CD14-positive monocyte (primary cell): Measurements from ENCODE around the gene MRPL49. TPM values are rescaled to one million over a fixed set of nuclear protein-coding genes. Genes with fewer than 3 reads are reported as not detected.

Source experiments
- DNase-seq, 3 donors: peaks; one replicate each; pipeline ENCODE4 v3.0.0-alpha.2; 2011 to 2022
- H2AFZ ChIP-seq: 2 replicates; pipeline ENCODE4 v1.6.0; 2012; ENCODE audit warnings: mild to moderate bottlenecking, low read depth, low read length, inconsistent platforms; ENCODE audit not compliant: insufficient read depth, poor library complexity, severe bottlenecking
- H3K27ac ChIP-seq, 2 donors: 1 replicate in 1 of 2; 2 replicates in 1 of 2; pipeline ENCODE4 v1.5.1; 2012 to 2013; ENCODE audit warnings: low read length in 2 of 2, control low read depth in 1 of 2, inconsistent platforms in 1 of 2, low read depth in 1 of 2, mild to moderate bottlenecking in 1 of 2
- H3K27me3 ChIP-seq, 2 donors: one replicate each; pipeline versions ENCODE4 v1.6.0 to v1.6.1; 2011 to 2013; ENCODE audit warnings: low read length in 2 of 2; ENCODE audit not compliant: control insufficient read depth in 2 of 2, insufficient read depth in 2 of 2
- H3K36me3 ChIP-seq, 2 donors: replicated peaks in 1 of 2; 1 replicate in 1 of 2; 2 replicates in 1 of 2; pipeline versions ENCODE4 v1.5.1 to v1.6.1; 2012 to 2013; ENCODE audit warnings: low read length in 2 of 2, control low read depth in 1 of 2, inconsistent platforms in 1 of 2, mild to moderate bottlenecking in 1 of 2; ENCODE audit not compliant: insufficient read depth in 2 of 2, control insufficient read depth in 1 of 2
- H3K4me1 ChIP-seq, 2 donors: 1 replicate in 1 of 2; 2 replicates in 1 of 2; pipeline versions ENCODE4 v1.5.1 to v1.6.1; 2012 to 2013; ENCODE audit warnings: low read length in 2 of 2, control low read depth in 1 of 2, inconsistent platforms in 1 of 2, mild to moderate bottlenecking in 1 of 2, moderate library complexity in 1 of 2; ENCODE audit not compliant: insufficient read depth in 2 of 2, control insufficient read depth in 1 of 2
- H3K4me2 ChIP-seq: replicated peaks from 2 replicates; pipeline ENCODE3; 2012; ENCODE audit warnings: low read length, moderate library complexity, mild to moderate bottlenecking; ENCODE audit not compliant: poor library complexity, severe bottlenecking; ENCODE audit errors: extremely low read depth
- H3K4me3 ChIP-seq, 3 experiments: fragments of 200-600 bp in 1 of 3; sonication (generic) in 1 of 3; replicated peaks in 1 of 3; 1 replicate in 2 of 3; 2 replicates in 1 of 3; pipeline ENCODE4 v1.5.1; 2011 to 2013; ENCODE audit warnings: low read length in 3 of 3, mild to moderate bottlenecking in 3 of 3, control low read depth in 2 of 3, low read depth in 2 of 3, inconsistent platforms in 1 of 3, moderate library complexity in 1 of 3
- H3K79me2 ChIP-seq: 2 replicates; pipeline ENCODE4 v1.6.0; 2012; ENCODE audit warnings: mild to moderate bottlenecking, control low read depth, inconsistent platforms, low read length, moderate library complexity; ENCODE audit not compliant: insufficient read depth
- H3K9ac ChIP-seq: 2 replicates; pipeline ENCODE4 v1.6.0; 2017; ENCODE audit warnings: low read length, mild to moderate bottlenecking; ENCODE audit not compliant: insufficient read depth, poor library complexity, severe bottlenecking
- H3K9me3 ChIP-seq, 2 donors: replicated peaks in 1 of 2; 1 replicate in 1 of 2; 2 replicates in 1 of 2; pipeline versions ENCODE4 v1.5.1 to v1.6.1; 2012 to 2013; ENCODE audit warnings: low read length in 2 of 2, control low read depth in 1 of 2; ENCODE audit not compliant: control insufficient read depth in 1 of 2, insufficient read depth in 1 of 2
- H4K20me1 ChIP-seq: 2 replicates; pipeline ENCODE4 v1.6.0; 2012; ENCODE audit warnings: mild to moderate bottlenecking, low read length, control low read depth, moderate library complexity; ENCODE audit not compliant: insufficient read depth
- H3K27ac Mint-ChIP-seq, 7 donors: one replicate each; pipeline ENCODE4 v1.8.0; 2020; ENCODE audit warnings: mild to moderate bottlenecking in 7 of 7, mixed read lengths in 7 of 7, moderate library complexity in 6 of 7, inconsistent platforms in 2 of 7
- H3K27me3 Mint-ChIP-seq, 3 donors: one replicate each; pipeline ENCODE4 v1.8.0; 2021 to 2022; ENCODE audit warnings: low read depth in 3 of 3, mild to moderate bottlenecking in 3 of 3, mixed read lengths in 3 of 3, moderate library complexity in 3 of 3, inconsistent platforms in 1 of 3
- H3K36me3 Mint-ChIP-seq, 2 donors: one replicate each; pipeline ENCODE4 v1.8.0; 2020; ENCODE audit warnings: mixed read lengths in 2 of 2, inconsistent platforms in 1 of 2, mild to moderate bottlenecking in 1 of 2
- H3K4me1 Mint-ChIP-seq: one replicate; pipeline ENCODE4 v1.8.0; 2020; ENCODE audit warnings: mild to moderate bottlenecking, mixed read lengths
- H3K4me3 Mint-ChIP-seq, 2 donors: one replicate each; pipeline ENCODE4 v1.8.0; 2020; ENCODE audit warnings: mild to moderate bottlenecking in 2 of 2, mixed read lengths in 2 of 2, moderate library complexity in 1 of 2
- H3K9me3 Mint-ChIP-seq, 7 donors: one replicate each; pipeline ENCODE4 v1.8.0; 2020 to 2022; ENCODE audit warnings: mixed read lengths in 7 of 7, mild to moderate bottlenecking in 6 of 7, moderate library complexity in 6 of 7, inconsistent platforms in 2 of 7
- WGBS: methylation state at CpG from one replicate; pipeline ENCODE4 v1.1.5; 2013; ENCODE audit warnings: missing lambda C conversion rate; ENCODE audit not compliant: insufficient coverage; 5-methylcytosine and 5-hydroxymethylcytosine counted together
- intact Hi-C, 2 donors: fragments of 100-400 bp; cut with micrococcal nuclease; formaldehyde crosslinking; loops; one replicate each; pipeline versions ENCODE4 v1.15.0 to v1.15.1; 2023
- polyA plus RNA-seq, 3 donors: library from polyadenylated mRNA; depleted of rRNA in 1 of 3; unstranded in 2 of 3; stranded (reverse) in 1 of 3; fragments of 300-500 nt in 2 of 3; fragments of >200 nt in 1 of 3; fragmentation: Illumina TruSeq in 2 of 3; gene quantifications; 1 replicate in 2 of 3; 2 replicates in 1 of 3; pipeline ENCODE4 v1.2.3, GENCODE V29; 2012 to 2021
- TF ChIP-seq, protein P1 (sequence below): fragments of 200-600 bp; IDR thresholded peaks from one replicate; pipeline ENCODE4 v1.8.0; 2022; ENCODE audit warnings: antibody characterized with exemption, mild to moderate bottlenecking

Gene MRPL49
- polyA plus RNA-seq, 3 donors, result 19.8 to 33.9 (median 32.7) TPM

DNA sequence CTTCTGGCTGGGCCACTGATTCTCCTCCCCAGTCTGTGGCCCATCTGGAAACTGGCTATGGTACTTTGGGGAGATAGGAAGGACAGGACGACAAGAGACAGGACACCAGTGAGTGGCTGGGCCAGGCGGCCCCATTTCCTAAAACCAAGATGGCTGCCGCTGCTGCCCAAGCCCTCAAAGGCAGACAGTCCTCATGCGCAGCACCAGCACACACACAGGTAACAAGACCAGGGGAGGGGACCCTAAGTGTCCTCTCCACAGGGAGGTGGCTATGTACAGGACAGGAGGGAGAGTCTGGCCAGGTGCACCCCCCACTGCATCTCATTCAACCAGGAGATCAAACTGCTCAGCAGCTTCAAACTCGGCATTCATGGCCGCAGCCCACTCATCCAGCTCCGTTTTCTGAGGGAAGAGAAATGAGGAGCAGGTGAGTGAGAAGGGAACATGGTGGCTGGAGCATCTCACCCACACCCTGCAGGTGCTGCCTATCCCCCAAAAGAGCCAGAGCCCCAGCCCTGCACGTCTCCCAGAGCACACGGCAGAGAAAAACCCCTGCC lies 43.3 kb upstream of the MRPL49 start:
- peaks cover 63% of the 10 kb centered on the region for H3K79me2 ChIP-seq
- H3K4me1 ChIP-seq, result peaks cover 22 to 29% of the 10 kb centered on the region in 2 donors
- peaks cover 5 to 18% of the 10 kb centered on the region in 2 donors for H3K36me3 ChIP-seq
- peak overlapping the region in 1 of 2 donors; percentile 45 for H3K27ac ChIP-seq
- Mint-ChIP-seq H3K4me3 (no peak overlapping the region), H3K36me3 (peaks cover 7 to 38% of the 10 kb centered on the region in 2 donors), H3K27me3 (no peaks in the 10 kb centered on the region), H3K27ac (peak overlapping the region in 5 of 7 donors; percentile 49 to 71 (median 65)), H3K9me3 (peaks cover 0 to 2% (median 0%) of the 10 kb centered on the region in 7 donors), H3K4me1 (peaks cover 35% of the 10 kb centered on the region)
- no peaks in the 10 kb centered on the region for H3K9me3 ChIP-seq
- no peak overlapping the region for H3K4me3 ChIP-seq
- no peak for DNase-seq
- no peaks in the 10 kb centered on the region for H3K27me3 ChIP-seq
- no peak overlapping the region for H3K4me2 ChIP-seq
- intact Hi-C loops, result no loop called here
- no peak overlapping the region for H2AFZ ChIP-seq
- TF ChIP-seq, protein P1, sequence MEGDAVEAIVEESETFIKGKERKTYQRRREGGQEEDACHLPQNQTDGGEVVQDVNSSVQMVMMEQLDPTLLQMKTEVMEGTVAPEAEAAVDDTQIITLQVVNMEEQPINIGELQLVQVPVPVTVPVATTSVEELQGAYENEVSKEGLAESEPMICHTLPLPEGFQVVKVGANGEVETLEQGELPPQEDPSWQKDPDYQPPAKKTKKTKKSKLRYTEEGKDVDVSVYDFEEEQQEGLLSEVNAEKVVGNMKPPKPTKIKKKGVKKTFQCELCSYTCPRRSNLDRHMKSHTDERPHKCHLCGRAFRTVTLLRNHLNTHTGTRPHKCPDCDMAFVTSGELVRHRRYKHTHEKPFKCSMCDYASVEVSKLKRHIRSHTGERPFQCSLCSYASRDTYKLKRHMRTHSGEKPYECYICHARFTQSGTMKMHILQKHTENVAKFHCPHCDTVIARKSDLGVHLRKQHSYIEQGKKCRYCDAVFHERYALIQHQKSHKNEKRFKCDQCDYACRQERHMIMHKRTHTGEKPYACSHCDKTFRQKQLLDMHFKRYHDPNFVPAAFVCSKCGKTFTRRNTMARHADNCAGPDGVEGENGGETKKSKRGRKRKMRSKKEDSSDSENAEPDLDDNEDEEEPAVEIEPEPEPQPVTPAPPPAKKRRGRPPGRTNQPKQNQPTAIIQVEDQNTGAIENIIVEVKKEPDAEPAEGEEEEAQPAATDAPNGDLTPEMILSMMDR, result no peak
- H3K9ac ChIP-seq, result no peak overlapping the region
- WGBS, result 100% methylated on average over 5 of the region's 9 CpGs
- H4K20me1 ChIP-seq, result no peaks in the 10 kb centered on the region

DNA sequence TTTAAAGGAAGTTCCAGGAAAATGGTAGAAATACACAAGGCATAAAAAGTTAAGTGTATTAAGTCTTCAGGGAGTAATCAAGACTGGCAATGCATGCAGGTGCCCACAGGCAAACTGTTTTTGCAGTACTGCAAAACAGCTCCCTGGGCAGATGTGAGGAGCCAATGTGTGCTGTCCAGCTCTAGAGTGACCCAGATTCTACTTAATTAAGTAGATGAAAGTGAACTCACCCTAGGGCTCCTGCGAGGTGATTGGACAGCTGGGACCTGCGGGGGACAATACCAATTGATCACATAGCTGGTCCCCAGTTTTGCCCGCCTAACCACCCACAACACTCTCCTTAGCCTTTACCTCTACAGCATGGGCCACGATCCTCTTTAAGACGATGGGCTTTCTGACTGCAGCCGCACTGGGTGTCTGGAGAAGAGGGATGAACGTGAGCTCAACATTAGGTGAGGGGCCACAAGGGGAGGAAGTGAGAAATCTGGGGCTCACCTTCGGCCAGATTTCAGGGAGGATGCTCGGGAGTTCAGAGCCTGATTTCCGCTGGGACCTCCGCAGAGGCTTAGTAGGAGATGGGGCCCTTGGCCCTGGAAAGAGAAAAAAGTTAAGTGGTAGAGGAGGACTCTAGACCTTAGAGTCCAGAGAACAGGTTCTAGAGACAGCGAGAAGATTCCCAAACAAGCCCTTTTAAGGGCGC lies 38.8 kb upstream of the MRPL49 start:
- H3K4me1 ChIP-seq, result peaks cover 33 to 43% of the 10 kb centered on the region in 2 donors

More for the DNA sequence above, 38.8 kb upstream of the MRPL49 start:
- intact Hi-C loops, result loop anchor here in 1 of 2 donors (5.0 kb wide), 2 partner anchors 56 to 71 kb away; partner anchors contain the start of genes ARL2 and SNX15
- Histone ChIP-seq H4K20me1 (no peaks in the 10 kb centered on the region), H3K9ac (peak overlapping the region; percentile 91), H3K79me2 (peaks cover 68% of the 10 kb centered on the region), H3K27ac (peak overlapping the region in 1 of 2 donors; percentile 92), H3K9me3 (no peaks in the 10 kb centered on the region), H3K36me3 (peaks cover 24 to 32% of the 10 kb centered on the region in 2 donors), H2AFZ (peak overlapping the region; percentile 98), H3K4me2 (peak overlapping the region; percentile 95), H3K27me3 (no peaks in the 10 kb centered on the region), H3K4me3 (peak overlapping the region; percentile 62 to 95 (median 84))
- no peak for DNase-seq
- peaks cover 46% of the 10 kb centered on the region for H3K4me1 Mint-ChIP-seq
- H3K4me3 Mint-ChIP-seq, result peak overlapping the region; percentile 88 to 95
- peak overlapping the region in 6 of 7 donors; percentile 93 to 98 (median 95) for H3K27ac Mint-ChIP-seq
- H3K27me3 Mint-ChIP-seq, result no peaks in the 10 kb centered on the region
- peaks cover 26 to 50% of the 10 kb centered on the region in 2 donors for H3K36me3 Mint-ChIP-seq
- TF ChIP-seq, protein P1, result no peak
- 9% methylated on average over 13 of the region's 13 CpGs for WGBS
- H3K9me3 Mint-ChIP-seq, result peaks cover 0 to 2% (median 0%) of the 10 kb centered on the region in 7 donors
